HG02588 (cell line): ENCODE data around the gene IL2RA.
A peak's percentile ranks its signal among the peaks of the same experiment; 100 is the strongest.
"Not testable (repeated sequence)": the region's sequence is repeated elsewhere in the genome, so short reads cannot be mapped to it uniquely, and the experiment has no call there.

Experiments used
- ATAC-seq: cut with Tn5 transposase; IDR thresholded peaks from one replicate; pipeline ENCODE4 v1.9.1; 2021; ENCODE audit warnings: mild to moderate bottlenecking, moderate library complexity; ENCODE audit not compliant: unreplicated experiment

The IL2RA gene

GRCh38 chr10:6062101-6062771, at the start of gene IL2RA:
Gene IL2RA (minus strand): TSS chr10:6062367. CDS start chr10:6062151, 216 bp downstream.
- ATAC-seq = no peak

GRCh38 chr10:6110136-6110535, 48.0 kb upstream of the IL2RA start:
- ATAC-seq = no peak

DNA sequence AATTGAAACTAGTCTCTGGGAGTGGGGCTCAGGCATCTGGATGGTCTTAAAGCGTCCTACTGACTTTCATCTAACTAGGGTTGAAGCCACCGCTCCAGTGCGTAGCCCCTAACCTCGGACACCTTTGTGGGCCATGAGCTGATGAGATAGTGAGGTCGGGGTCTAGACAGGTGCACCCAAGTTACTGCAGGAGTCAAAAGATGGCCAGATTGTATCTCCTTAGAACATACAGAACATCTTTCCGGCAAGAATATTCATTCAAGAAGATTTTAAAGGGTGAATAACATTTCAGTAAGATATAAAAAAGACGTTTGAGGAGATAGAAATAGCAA, 47.2 kb upstream of the IL2RA start:
- ATAC-seq = no peak

DNA sequence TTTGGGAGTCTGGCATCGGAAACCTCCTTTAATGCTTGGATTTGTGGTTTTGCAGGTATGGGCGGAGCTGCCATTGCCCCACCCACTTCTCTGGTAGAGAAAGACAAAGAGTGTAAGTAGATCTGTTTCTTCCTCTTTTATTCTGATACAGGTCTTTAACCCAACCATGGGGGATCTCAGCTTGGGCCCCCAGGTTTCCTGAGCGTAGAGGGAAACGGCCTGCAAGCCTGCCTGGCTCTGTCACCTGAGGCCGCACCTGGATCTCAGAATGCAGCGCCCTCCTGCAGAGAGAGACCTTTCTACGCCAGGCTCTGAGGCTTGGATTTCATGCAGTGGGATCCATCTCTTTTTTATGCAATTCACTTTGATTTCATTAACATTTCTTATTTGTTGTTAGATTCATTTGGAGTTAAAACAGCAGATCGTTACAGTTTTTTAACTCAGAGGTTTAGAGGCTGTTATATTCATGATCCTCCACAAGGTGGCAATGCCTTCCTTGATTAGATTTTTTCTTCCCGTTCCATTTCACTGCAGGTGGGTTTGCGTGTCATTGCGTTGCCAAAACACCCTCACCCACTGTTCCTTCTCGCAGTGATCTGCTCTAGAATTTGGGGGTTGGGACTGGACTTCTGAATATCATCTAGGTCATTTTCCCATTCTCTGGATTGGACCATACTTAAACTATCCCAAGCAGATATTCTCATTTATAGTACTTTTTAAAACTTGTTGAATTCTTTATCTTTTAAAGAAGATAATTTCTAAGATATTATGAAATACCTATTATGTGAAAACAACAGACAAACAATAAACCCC, 46.7 kb upstream of the IL2RA start:
- no peak for ATAC-seq

- ATAC-seq = no peak
These were observed 45.9 kb upstream of the IL2RA start for GRCh38 chr10:6108072-6108471.

GRCh38 chr10:6107616-6108015, 45.4 kb upstream of the IL2RA start:
- ATAC-seq = not testable (repeated sequence)

DNA sequence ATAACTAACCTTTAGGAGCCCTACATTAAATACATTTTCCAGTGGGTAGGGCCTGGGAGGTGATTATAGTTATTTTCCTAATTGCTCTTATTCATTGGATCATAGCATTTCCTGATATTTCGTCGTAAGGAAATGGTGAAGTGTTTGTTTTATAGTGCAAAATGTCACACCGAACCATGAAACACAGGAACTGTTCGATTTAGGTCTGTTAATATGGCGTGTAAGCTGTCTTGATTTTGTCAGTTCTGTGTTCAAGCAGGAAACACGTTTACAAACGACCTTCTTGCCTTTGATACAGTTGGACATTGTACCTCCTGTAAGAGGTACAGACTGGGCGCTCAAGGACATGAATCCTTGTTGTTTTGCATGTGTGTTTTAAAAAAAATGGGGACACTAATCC, 41.4 kb upstream of the IL2RA start:
- ATAC-seq = no peak

- no peak for ATAC-seq
These were observed 40.0 kb upstream of the IL2RA start for GRCh38 chr10:6102128-6102527.

- ATAC-seq = no peak
These were observed 39.0 kb upstream of the IL2RA start for GRCh38 chr10:6101181-6101580.

- no peak for ATAC-seq
These were observed 38.2 kb upstream of the IL2RA start for GRCh38 chr10:6100370-6100769.

DNA sequence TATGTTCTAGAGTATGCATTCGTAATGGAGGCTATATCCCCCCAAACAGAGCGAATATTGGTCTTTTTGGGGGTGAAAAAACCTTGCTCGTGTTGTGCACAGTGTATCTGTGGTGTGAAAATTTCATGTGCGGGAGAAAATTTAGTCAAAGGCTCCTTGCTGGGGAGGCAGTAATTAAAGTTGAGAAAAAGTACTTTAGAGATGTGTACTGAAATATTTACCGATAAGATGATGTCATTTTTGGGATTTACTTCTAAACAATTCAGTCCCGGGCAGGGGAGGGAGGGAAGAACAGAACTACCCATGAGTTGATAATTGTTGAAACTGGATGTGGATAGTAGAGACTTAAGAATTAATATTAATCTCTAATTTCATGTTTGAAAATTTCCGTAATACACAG, 36.0 kb upstream of the IL2RA start:
- ATAC-seq = no peak

DNA sequence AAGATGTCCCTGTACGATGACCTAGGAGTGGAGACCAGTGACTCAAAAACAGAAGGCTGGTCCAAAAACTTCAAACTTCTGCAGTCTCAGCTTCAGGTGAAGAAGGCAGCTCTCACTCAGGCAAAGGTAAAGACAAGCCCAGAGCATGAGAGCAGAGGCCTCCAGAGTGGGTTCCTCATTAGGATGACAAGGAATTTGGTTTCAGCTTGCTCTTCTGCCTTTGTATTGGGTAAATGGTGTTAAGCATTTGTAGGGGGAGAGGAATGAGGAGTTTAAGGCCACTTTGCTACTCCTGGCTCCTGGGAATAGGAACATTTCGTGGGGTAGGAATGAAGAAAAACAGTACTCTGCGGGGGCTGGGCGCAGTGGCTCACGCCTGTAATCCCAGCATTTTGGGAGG, 34.9 kb upstream of the IL2RA start:
- ATAC-seq = no peak

- no peak for ATAC-seq
These were observed 33.8 kb upstream of the IL2RA start for GRCh38 chr10:6095810-6096570.

GRCh38 chr10:6092731-6093130, 30.6 kb upstream of the IL2RA start:
- no peak for ATAC-seq

- no peak for ATAC-seq
These were observed 29.5 kb upstream of the IL2RA start for GRCh38 chr10:6091630-6092029.

DNA sequence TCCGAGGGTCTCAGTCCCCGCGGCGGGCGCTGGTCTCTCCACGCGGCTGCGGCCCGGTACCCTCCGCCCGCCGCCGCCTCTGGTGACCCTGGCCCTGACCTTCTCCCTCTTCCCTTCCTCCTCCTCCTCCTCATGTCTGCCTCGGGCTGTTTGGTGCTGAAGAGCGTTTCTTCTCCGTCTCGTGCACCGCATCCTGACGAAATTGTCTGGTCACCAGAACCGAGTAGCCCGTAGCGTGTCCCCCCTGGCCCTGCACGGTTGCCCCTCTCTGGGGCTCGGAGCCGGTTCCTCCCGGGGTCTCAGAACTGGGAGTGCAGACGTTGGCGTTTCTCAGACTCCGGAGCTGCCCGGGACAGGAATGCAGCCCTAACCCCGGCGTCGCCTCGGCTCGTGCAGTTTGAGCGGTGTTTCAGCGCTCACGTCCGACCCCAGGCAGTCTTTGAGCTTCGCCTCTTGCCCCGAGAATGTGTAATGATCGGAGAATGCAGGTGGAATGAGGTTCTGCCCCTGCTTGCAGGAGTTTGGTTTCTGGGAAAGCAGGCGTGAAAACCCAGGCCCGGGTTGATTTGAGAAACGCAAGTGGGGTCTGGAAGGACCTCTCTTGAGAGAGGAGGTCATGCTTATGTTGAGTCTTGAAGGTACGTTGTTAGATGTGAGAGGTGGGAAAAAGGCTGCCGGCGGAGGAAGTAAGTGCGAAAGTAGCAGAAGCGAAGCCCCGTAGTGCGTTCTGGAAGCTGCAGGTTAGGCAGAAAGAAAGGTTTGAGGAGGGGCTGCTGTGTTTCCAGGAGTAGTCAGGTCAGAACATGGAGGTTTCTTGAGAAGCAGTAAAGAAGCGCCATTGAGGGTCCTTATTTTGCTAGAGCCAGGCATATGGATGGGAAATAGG, 27.4 kb upstream of the IL2RA start:
- ATAC-seq = no peak

DNA sequence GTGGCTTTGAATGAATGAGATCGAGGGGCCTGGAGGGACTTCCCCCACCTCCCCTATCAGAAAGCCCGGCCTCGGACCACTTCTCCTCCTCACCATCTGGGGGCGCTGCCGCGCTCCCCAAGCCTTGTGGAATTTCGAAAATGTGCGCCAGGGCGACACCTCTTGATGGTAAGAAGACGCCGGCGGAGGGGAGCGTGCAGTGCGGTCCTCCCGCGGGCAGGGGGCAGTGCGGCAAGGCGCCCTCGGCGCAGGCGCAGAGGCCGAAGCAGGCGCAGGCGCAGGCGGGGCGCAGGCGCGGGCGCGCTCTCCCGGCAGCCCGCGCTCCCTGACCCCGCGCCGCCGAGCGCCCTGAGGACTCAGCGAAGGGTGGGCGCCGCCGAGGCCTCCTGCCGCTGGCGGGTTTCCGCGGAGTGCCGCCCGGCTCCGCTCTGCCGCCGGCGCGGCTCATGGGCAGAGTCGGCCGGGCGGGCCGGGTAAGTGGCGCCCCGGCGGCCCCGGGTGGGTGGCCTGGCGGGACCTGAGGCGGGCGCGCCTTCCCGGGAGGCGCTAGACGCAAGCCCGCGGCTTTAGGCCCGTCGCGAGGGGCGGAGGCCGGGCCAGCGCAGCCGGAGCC, 26.7 kb upstream of the IL2RA start, which contains the start of gene RBM17:
Gene RBM17, plus strand, starts transcription at position 314 of the 613 bp plus-strand sequence. CDS start 8,032 bp downstream, outside the sequence.
- ATAC-seq = peak; percentile 83

DNA sequence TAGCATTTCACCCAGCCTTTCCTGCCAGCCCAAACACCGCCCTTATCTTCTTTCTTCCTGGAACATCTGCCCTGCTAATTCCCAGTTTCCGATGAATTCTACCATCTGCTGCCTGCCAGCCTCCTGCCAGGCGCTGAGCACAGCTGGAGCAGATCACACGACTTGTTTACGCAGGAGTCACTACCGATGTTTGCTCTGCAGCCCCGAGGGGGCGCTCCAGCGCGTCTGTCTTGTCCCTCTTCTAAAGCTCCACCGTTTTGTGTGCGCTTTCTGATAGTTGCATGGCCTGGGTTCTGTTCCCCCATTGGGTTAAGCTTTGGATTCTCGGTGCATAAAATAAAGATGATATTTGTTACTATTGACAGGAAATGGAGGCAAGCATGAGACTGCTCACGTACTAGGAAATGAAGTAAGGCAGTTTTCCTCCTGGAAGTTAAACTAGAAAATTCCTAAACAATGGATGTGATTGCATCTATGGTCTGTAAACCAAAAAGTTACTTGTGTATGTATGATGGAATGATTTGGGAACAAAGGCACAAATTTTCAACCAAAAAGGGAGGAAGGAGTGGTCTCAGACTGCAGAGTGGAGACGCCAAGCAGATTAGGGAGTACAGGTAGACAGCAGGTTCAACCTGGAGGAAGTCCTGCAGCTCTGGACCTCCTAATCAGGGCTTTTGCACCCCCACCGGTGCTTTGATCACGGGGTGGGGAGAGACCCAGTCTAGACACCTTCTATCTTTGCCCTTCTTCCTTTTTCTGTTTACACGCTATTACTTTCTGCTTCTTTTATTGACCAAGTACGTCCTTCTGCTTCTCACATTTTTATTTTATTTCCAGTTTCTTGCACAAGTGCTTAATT, 24.4 kb upstream of the IL2RA start:
- ATAC-seq = peak; percentile 45
